Pancreas (tissue), 10 donors: ENCODE data around the gene ZNF823. TPM values are rescaled to one million over a fixed set of nuclear protein-coding genes. Genes with fewer than 3 reads are reported as not detected.
"Not testable (repeated sequence)": the region's sequence is repeated elsewhere in the genome, so short reads cannot be mapped to it uniquely, and the experiment has no call there.

Experiments used
- ATAC-seq, 4 donors: fragments of 200-7000 bp; cut with Tn5 transposase; one replicate each; pipeline versions ENCODE4 v1.8.0 to v1.9.1; 2020; ENCODE audit warnings: mild to moderate bottlenecking in 4 of 4, moderate library complexity in 4 of 4
- DNase-seq, 6 donors: peaks; one replicate each; pipeline ENCODE4 v3.0.0-alpha.2; 2020
- FAIRE-seq: peaks from 2 replicates; lab custom pipeline; 2012; peaks lifted over from hg19 to GRCh38; lab: Jason Lieb, UNC
- H3K27ac ChIP-seq, 4 donors: fragments of 200-600 bp; sonication (generic); 1 replicate in 3 of 4; 2 replicates in 1 of 4; pipeline versions ENCODE4 v1.5.0 to v1.8.0; 2020
- H3K27me3 ChIP-seq, 4 donors: fragments of 200-600 bp; one replicate each; pipeline ENCODE4 v1.8.0; 2021
- H3K36me3 ChIP-seq, 3 donors: fragments of 200-600 bp; sonication (generic) in 1 of 3; one replicate each; pipeline versions ENCODE4 v1.5.0 to v1.8.0; 2020 to 2021
- H3K4me1 ChIP-seq, 3 donors: fragments of 200-600 bp; one replicate each; pipeline ENCODE4 v1.8.0; 2021
- H3K4me3 ChIP-seq, 4 donors: fragments of 200-600 bp; sonication (generic) in 2 of 4; one replicate each; pipeline versions ENCODE4 v1.5.0 to v1.8.0; 2020 to 2021
- H3K9me3 ChIP-seq, 4 donors: fragments of 200-600 bp; one replicate each; pipeline ENCODE4 v1.8.0; 2021
- CTCF ChIP-seq, 4 donors: fragments of 200-600 bp; sonication (generic) in 3 of 4; IDR thresholded peaks; one replicate each; pipeline versions ENCODE4 v1.5.0 to v1.8.0; 2021; ENCODE audit warnings: antibody characterized with exemption in 4 of 4
- WGBS, 2 donors: extraction: QIAGEN DNeasy Blood & Tissue Kit; methylation state at CpG; one replicate each; pipeline ENCODE4 v1.1.7; 2013; 5-methylcytosine and 5-hydroxymethylcytosine counted together
- intact Hi-C, 3 donors: fragments of 100-400 bp; cut with DNase I; formaldehyde crosslinking; loops; one replicate each; pipeline versions ENCODE4 v1.11.1 to v1.14.2; 2022
- polyA plus RNA-seq, 2 donors: library from polyadenylated mRNA; stranded (reverse); fragments of 200-250 nt; gene quantifications; one replicate each; pipeline ENCODE4 v1.2.3, GENCODE V29; 2013
- total RNA-seq, 6 donors: library from RNA; stranded (reverse); fragmentation: NEBNext Ultra II Directional in 4 of 6; extraction: Animal tissue kit (Norgen Biotek cat#: 25700) in 4 of 6; gene quantifications; one replicate each; pipeline versions ENCODE4 v1.2.1 to v1.2.4, GENCODE V29; 2021 to 2023
- donor health status: healthy with polysubstance abuse.
- donor health status: DM: no; HTN: no; CAD: no; lungs with moderate emphysema.
- donor health status: DM: no; HTN: no; CAD: no.
- donor health status: control.
- donor health status: control.
- donor health status: Bipolar disorder and iron deficiency.
- donor health status: DM: yes; HTN: yes; CAD: no.
- donor health status: DM: no; HTN: no; CAD: no.
- donor health status: DM: no; HTN: no; CAD: no.
- donor health status: DM: yes; HTN: yes; CAD: no.

Gene ZNF823
- total and polyA plus RNA-seq, 8 donors, result 2.5 to 4.7 (median 3.3) TPM

- H3K36me3 ChIP-seq, result peaks cover 13 to 50% (median 42%) of the 10 kb centered on the region in 3 donors
- WGBS, 2 donors, result 96 to 97% methylated on average over 5 of the region's 5 CpGs
- ATAC-seq (no peak), FAIRE-seq (no peak), DNase-seq (no peak)
- intact Hi-C loops, result no loop called here
- H3K4me1 ChIP-seq, result no peaks in the 10 kb centered on the region
- H3K27ac ChIP-seq, result no peak overlapping the region
- no peak for TF ChIP-seq CTCF (IDR thresholded peaks at IDR 0.05)
- H3K4me3 ChIP-seq, result no peak overlapping the region
- no peaks in the 10 kb centered on the region for H3K27me3 ChIP-seq
- peaks cover 3 to 27% (median 8%) of the 10 kb centered on the region in 4 donors for H3K9me3 ChIP-seq
These were observed 42.7 kb upstream of the ZNF823 start for GRCh38 chr19:11781295-11782057.

GRCh38 chr19:11780431-11781020, 41.8 kb upstream of the ZNF823 start:
- H3K27ac ChIP-seq, result no peak overlapping the region
- peaks cover 3 to 27% (median 10%) of the 10 kb centered on the region in 4 donors for H3K9me3 ChIP-seq
- peaks cover 13 to 50% (median 42%) of the 10 kb centered on the region in 3 donors for H3K36me3 ChIP-seq
- H3K4me3 ChIP-seq, result no peak overlapping the region
- intact Hi-C loops, result no loop called here
- no peak for TF ChIP-seq CTCF (IDR thresholded peaks at IDR 0.05)
- H3K4me1 ChIP-seq, result no peaks in the 10 kb centered on the region
- no peak for FAIRE-seq
- 96 to 98% methylated on average over 7 of the region's 7 CpGs for WGBS, 2 donors
- ATAC-seq, result no peak
- H3K27me3 ChIP-seq, result no peaks in the 10 kb centered on the region
- DNase-seq, result no peak

- FAIRE-seq, result not testable (repeated sequence)
These were observed 37.9 kb upstream of the ZNF823 start for GRCh38 chr19:11776669-11777068.

GRCh38 chr19:11771520-11771919, 32.8 kb upstream of the ZNF823 start:
- intact Hi-C loops, result loop anchor here in 1 of 3 donors (10.0 kb wide), 1 partner anchor 77 kb away; no protein-coding TSS in a partner anchor
- H3K27me3 ChIP-seq, H3K27ac ChIP-seq, H3K9me3 ChIP-seq, H3K36me3 ChIP-seq, ATAC-seq, FAIRE-seq, H3K4me1 ChIP-seq, H3K4me3 ChIP-seq, DNase-seq: not testable (repeated sequence)
- WGBS, 2 donors, result 74 to 79% methylated on average over 11 of the region's 11 CpGs

More at GRCh38 chr19:11776669-11777068, 37.9 kb upstream of the ZNF823 start:
- DNase-seq, H3K4me1 ChIP-seq, H3K27me3 ChIP-seq, ATAC-seq, H3K4me3 ChIP-seq, H3K27ac ChIP-seq: not testable (repeated sequence)
- intact Hi-C loops, result loop anchor here in 1 of 3 donors (10.0 kb wide), 1 partner anchor 82 kb away; no protein-coding TSS in a partner anchor
- 96 to 97% methylated on average over 11 of the region's 11 CpGs for WGBS, 2 donors
- Histone ChIP-seq H3K36me3 (peaks cover 13 to 40% (median 38%) of the 10 kb centered on the region in 3 donors), H3K9me3 (peaks cover 3 to 11% (median 8%) of the 10 kb centered on the region in 4 donors)

GRCh38 chr19:11769995-11770394, 31.2 kb upstream of the ZNF823 start:
- Histone ChIP-seq H3K27ac (no peak overlapping the region), H3K27me3 (no peaks in the 10 kb centered on the region), H3K36me3 (no peaks in the 10 kb centered on the region), H3K9me3 (no peaks in the 10 kb centered on the region), H3K4me3 (no peak overlapping the region), H3K4me1 (peaks cover 0 to 7% (median 0%) of the 10 kb centered on the region in 3 donors)
- intact Hi-C loops, result loop anchor here in 1 of 3 donors (10.0 kb wide), 1 partner anchor 75 kb away; no protein-coding TSS in a partner anchor
- no peak for TF ChIP-seq CTCF (IDR thresholded peaks at IDR 0.05)
- ATAC-seq, result no peak
- no peak for DNase-seq
- WGBS, 2 donors, result 97 to 98% methylated on average over 4 of the region's 4 CpGs
- no peak for FAIRE-seq
